Non-pigmented ciliary epithelial cell (primary cell): ENCODE results near the gene TRMT11.
"Not testable (repeated sequence)": the region's sequence is repeated elsewhere in the genome, so short reads cannot be mapped to it uniquely, and the experiment has no call there.

Source experiments
- DNase-seq: peaks from one replicate; pipeline ENCODE4 v3.0.0-alpha.2; 2010; ENCODE audit warnings: low read depth

TRMT11 gene

DNA sequence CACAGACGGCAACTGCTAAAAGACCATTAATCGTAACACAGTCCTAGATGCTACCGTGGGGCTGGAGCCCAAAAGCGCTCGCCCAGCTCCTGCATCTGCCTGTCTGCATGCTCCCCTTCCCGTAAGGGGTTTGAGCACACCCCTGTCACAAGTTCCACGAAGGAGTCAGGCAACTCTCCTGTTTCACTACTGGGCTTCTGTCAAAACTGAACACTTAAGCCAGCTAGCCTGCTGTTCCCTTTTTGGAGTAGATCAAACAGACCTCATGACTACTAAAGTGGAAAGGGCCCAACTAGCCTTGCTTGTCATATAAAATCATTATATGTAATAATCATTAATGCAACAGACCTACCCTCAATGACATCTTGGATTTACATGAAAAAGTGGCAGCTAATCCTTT is 61.3 kb downstream of the TRMT11 start:
- DNase-seq, result no peak

DNA sequence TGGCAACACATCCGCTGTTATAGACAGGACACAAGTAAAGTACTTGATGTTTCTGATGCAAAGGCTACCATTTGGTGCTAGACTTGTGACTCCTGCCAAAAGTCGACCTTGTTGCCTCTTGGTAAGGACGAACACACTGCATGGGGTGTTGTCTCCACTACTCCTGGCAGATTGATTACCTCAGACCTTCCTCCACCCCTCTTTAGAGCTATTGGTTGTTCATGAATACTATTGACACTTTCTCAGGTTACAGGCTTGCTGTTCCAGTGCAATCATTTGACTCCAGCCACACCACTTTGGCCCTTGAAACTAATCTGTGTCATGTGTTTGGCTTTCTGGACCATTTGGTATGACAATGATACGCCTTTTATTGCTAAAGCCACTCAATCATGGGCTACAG is 62.3 kb downstream of the TRMT11 start:
- DNase-seq, result no peak

DNA sequence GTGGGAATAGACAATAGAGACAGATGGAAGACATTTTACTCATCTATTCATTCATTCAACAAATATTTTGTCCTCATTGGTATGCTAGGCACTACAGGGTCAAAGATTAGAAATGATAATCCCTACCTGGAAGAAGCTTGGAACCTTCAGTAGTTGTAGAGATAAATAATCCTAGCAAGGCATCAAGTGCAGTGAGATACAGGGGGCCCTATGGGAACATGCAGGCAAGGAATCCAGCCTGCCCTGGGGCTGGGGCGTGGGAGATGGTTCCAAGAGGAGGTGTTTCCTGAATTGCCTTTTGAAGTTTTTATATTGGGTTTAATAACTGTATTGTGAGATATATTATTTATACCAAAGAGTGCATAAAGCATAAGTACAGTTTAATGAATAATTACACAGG is 64.5 kb downstream of the TRMT11 start:
- no peak for DNase-seq

DNA sequence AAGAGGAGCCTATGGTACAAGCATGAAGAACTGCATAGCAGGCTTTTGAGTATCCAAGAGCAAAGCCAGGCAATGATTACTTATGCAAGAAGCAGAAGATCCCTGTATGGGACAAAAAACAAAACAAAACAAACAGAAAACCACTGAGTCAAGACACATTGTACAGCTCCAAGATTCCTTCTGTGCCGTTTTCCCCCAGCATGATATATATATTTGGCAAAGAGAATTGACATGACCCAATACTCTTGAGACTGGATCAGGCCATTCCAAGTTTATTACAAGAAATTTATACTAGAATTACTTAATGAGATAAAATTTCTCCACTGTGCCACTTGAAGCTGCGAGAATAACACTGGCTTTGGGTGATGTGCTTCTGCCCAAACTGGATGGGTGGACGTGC is 65.5 kb downstream of the TRMT11 start:
- no peak for DNase-seq

DNA sequence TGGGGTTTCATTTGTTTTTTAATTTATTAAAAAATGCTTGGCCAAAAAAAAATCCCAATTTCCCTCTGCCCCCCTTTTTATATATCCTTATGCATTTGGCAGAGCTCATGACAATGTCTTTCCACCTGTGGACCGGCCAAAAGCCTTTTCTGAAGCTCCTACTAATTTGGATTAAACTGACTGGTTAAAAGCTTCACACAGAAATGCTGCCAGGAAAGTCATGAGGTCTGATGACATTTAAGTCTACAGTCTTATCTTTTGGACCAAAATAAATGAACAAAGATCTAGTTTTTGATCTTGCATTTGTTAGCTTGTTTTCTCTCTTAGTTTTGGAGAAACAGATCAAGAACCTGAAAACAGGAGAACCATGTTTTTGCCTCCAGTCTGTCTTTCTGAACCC is 66.1 kb downstream of the TRMT11 start:
- no peak for DNase-seq

DNA sequence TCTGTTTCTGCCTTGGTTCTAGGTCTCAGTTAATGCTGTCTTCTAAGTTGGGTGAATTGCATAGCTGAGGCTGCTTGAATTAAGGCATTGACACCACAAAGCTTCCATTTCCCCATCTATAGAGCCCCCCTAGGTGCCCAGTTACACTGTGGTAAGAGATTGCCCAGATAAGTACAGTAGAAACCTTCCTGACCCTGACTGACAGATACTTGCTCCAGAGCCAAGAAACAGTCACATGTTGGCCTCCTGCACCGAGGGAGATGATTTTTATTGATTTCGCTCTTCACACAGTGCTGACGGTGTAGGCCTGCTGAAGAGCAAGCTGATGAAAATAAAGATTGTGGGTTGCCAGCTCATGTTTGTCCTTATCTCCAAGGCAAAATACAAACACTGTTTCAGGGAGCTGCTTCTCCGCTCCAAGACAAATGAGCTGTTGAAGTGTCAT is 67.9 kb downstream of the TRMT11 start:
- DNase-seq, result no peak

DNA sequence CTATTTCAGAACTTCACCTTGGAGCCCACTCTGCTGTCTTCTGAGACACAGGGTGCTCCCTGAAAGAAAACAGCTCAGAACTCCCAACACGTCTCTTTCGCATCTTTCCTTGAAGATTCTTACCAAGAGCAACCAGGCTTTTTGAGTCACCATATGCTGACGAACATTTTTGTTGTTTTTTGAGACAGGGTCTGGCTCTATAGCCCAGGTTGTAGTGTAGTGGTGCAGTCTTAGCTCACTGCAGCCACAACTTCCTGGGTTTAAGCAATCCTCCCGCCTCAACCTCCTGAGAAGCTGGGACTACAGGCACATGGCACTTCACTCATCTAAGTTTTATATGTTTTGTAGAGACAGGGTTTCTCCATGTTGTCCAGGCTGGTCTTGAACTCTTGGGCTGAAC is 68.5 kb downstream of the TRMT11 start:
- no peak for DNase-seq

DNA sequence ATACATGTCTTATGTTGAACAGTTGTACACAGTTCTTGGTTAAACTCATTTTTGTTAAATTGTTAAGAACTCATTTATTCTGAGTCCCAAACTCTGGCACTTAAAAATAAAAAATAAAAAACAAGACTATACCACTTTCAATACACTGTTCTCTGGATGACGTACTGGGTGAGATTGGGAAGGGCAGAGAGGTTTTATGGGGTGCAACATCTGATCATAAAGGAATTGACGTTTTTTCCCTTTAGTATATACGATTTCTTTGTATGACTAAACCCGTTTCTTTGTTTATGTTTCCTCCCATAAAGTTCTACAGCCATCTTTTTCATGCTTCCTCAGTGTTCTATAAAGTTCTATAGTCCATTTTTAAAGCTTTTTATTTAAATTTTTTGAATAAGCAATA is 69.1 kb downstream of the TRMT11 start:
- no peak for DNase-seq

DNA sequence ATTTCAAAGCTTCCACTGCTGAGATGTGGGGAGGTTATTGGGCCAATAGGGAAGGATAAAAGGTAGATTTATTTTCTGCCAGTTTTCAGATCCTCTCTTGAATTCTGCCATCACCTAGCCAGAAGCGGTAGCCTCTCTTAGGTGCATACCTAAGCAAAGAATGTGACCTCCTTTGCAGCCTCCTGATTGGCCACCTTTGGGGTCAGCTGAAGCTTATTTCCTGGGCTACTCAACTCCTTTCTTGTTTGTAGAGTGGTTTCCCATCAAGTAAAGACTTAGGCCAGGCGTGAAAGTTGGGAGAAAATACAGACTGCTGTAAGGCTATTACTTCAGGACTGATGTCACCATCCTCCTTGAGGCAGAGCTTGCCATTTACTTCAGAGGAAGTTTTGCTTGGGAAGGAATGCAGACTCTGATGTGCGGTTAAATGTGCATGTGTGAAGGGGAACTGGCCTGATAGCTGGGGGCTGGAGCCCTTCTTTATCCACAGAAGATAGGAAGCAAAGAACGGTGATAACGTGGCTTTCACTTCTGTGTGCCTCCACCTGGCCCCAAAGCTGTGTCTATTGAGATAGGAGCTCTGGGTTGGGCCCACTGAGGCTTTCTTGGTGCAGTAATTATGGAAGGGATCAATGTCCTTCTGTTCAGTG is 70.1 kb downstream of the TRMT11 start:
- DNase-seq, result no peak

DNA sequence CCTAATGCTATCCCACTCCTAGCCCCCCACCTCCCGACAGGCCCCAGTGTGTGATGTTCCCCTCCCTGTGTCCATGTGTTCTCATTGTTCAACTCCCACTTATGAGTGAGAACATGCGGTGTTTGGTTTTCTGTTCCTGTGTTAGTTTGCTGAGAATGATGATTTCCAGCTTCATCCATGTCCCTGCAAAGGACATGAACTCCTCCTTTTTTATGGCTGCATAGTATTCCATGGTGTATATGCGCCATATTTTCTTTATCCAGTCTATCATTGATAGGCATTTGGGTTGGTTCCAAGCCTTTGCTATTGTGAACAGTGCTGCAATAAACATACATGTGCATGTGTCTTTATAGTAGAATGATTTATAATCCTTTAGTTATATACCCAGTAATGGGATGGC is 71.7 kb downstream of the TRMT11 start:
- not testable (repeated sequence) for DNase-seq

DNA sequence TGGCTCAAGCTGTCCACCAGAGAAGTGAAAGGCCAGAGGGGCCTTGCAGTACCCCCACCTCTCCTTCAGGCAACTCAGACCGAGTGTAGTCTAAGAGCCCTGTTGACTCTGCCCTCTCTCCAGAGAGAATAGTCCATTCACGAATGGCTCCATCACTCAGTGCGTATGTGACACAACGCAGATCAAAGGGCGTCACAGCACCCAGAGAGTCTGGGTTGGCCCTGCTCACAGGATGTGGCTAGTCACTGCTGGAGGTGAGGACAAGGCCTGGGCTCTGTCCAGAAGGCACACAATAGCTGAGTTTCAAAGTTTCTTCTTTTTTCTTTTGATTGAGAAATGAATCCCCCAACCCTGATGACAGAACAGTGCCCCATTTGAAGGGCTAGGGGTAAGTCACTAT is 74.1 kb downstream of the TRMT11 start:
- DNase-seq, result no peak

DNA sequence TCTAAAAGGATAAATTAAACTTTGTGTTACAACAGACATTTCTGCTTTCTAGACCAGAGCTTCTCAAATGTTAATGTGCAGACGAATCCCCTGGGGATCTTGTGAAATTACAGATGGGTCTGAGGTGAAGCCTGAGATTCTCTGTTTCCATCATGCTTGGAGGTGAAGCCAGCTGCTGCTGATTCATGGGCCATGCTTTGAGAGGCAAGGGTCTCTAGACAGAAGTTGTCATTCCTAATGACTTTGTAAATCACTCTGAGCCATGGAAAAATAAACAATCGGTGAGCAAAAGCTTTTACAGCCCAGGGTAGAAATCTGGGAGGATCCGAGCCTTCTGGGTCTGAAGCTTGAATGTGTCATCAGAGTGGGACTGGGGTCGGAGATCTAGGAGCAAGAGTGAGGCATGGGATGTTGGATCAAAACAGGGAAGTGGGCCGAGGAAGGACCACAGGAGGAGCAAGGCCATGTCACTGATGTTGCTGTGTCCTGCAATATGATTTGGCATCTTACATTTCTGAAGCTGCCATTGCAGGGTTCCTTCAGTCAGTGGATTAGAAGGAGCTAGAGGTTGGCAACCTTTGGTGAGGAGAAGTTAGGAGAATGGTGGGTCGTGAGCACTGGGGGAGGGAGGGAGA is 77.3 kb downstream of the TRMT11 start:
- DNase-seq, result no peak

DNA sequence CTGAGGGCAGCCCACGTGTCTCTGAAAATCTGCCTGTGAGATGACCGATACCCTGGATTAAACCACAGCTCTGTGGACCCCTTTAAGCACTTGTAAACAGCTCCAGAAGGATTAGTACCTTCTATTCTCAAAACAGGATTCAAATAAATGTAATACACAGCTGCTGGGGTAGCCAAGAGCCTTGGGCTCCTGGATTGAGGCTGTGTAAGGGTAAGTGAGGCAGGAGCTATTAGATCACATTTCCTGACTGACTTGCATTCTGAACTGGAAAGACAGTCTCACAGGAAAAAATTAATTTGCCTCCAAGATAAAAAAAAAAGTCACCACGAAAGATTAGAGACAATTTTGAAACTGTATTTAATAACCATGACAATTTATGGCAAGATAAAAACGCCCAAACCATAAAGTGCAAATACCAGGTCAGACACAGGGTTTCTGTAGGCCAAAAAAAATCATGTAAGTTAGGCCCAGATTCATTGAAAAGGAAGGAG is 78.0 kb downstream of the TRMT11 start:
- DNase-seq, result no peak

DNA sequence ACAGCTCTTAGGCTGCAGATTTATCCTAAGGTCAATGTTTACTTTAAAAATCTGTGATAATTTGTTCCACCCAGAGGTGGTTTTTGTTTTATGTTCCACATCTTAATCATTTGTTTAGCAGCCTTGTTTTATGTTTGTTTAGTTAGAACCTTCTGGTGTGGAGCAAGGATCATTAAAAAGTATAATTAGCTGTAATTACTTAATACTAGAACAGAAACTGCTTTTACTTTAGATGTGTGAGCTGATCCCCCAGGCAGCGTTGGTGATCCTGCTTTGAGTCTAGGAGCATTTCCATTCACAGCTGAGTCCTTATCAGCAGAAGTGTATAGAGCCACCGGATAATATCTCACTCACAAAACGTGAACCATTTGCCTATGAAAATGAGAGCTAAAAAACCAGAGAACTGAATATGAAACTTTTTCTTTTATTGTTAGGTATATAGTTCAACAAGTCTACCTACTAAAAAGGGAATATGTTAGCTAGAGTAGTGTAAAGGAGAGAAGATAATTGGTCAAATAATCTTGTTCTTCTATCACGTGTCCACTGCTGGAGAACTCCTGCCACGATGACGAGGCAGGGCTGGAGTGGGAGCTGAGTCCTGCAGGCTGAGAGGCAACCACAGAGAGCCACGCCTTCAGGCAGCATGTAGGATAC is 78.5 kb downstream of the TRMT11 start:
- no peak for DNase-seq

DNA sequence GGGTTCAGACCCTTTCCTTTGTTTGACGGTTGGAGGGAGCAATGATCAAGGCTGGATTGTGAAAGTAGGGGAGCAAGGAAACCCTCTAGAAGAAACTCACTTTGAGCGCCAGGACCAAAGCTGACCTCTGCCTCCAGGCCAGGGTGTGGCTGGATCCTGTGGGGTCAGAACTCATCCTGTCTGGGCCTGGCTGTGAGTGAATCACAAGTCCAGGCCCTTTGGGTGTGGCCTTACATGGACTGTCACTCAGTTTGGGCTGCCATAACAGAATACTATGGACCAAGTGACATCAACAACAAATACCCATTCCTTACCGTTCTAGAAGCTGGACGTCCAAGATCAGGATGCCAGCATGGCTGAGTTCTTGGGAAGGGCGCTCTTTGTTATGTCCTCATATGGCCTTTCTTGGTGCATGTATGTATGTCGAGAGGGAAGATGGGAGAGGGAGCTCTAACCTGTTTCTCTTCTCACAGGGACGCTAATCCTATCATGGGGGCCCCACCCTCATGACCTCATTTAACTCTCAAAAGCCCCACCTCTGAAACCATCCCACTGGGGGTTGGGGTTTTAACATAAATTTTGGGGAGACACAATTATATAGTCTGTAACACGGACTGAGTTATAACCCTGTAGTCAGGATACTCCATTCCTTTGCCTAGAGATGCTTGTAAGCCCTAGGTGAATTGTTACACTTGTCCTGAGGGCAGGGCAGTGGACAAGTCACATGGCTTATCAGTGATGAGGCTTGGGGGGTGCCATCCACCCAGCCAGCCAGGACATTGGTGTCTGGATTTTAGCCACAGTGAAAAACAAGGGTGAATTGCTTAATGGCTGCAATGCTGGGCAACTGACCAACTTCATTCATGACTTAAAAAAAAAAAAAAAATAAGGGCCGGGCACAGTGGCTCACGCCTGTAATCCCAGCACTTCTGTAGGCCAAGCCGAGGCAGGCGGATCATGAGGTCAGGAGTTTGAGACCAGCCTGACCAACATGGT is 80.0 kb downstream of the TRMT11 start:
- no peak for DNase-seq

DNA sequence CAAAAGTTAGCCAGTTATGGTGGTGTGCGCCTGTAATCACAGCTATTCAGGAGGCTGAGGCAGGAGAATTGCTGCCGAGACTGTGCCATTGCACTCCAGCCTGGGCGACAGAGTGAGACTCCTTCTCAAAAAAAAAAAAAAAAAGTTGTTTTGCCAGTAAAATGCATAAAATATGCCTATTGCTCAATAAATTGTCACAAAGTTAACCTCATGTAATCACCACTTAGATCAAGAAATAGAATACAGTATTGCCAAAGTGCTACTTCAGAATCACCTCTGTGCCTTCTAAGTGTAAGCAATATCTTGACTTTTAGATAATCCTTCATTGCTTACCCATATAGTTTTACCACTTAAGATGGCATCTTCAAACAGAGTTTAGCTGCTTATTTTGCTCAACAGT is 80.7 kb downstream of the TRMT11 start:
- no peak for DNase-seq

DNA sequence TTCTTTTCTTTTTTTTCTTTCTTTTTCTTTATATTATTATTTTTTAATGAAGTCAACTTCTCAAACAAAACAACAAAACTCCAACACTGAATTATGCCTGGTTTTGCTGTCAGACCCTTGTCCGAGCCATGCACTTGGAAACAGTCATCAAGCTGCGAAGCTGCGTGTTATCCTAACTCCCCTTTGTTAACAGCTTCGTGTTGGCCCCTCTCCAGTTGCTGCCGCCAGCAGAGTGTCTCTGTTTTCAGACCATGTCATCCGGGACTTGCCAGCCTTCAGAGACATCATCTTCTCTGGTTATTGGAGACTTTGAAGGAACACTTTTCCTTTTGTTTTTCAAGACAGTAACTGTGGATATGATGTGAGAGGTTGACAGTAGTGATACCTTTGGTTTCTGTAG is 83.1 kb downstream of the TRMT11 start:
- no peak for DNase-seq

DNA sequence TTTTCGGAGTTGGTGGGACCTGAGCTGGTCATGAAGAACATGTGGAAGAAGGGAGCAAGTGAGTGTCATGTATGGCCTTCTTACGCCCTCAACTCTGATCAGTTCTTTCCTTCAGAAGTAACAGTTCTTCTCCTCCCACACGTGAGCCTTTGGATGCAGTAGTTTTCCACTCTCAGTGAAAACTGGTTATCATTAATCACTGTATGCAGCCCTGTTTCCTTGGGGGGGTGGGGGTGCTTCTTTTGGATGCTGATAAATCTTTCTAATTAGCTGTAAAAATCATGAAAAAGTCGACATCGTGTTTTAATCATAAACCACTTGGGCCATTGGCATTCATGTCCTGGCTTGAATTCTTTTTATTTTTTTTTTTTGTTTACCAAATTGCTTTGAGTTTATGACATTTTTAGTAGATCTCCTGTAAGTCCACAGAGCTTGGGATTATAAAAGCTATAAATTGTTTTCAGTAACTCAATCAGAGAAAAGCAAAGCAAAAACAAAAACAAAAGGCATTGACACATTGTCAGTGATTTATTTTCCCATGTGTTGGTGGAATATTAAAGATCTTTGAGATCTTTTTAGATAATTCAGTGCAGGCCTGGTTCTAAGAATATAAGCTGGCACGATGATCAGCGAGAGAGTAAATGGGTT is 84.8 kb downstream of the TRMT11 start:
- no peak for DNase-seq

DNA sequence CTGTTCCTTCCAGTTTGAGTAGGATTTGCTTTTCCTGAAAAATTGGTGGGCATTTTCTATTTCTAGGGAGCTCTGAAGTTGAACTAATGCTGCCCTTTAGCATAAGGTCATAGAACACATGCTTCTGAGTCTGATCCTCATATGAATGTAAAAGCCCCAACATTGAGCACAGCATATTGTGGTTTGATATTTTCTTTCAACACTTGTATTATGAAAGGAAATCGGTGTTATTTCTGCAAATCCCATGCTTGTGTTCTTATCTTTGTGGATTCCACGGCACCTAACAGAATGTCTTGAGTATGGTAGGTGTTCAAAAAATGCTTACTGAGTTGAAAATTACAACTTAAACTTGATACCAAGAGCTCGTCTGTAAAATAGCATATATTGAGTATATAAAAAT is 85.8 kb downstream of the TRMT11 start:
- no peak for DNase-seq

DNA sequence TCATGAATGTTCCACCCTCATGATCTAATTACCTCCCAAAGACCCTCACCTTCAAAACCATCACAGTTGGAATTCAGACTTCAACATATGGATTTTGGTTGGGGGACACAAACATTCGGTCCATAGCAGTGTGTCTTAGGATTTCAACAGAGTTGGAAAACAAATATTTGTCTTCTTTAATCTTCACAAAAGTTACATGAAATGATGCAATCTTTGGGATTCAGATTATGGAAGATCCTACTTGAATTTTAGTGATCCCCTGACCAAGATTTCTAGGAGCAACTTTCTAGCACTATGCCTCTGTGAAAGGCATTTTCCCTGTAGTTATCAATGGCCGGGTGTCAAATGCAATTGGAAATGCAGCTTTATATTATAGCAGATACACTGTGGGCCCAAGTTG is 86.5 kb downstream of the TRMT11 start:
- no peak for DNase-seq

DNA sequence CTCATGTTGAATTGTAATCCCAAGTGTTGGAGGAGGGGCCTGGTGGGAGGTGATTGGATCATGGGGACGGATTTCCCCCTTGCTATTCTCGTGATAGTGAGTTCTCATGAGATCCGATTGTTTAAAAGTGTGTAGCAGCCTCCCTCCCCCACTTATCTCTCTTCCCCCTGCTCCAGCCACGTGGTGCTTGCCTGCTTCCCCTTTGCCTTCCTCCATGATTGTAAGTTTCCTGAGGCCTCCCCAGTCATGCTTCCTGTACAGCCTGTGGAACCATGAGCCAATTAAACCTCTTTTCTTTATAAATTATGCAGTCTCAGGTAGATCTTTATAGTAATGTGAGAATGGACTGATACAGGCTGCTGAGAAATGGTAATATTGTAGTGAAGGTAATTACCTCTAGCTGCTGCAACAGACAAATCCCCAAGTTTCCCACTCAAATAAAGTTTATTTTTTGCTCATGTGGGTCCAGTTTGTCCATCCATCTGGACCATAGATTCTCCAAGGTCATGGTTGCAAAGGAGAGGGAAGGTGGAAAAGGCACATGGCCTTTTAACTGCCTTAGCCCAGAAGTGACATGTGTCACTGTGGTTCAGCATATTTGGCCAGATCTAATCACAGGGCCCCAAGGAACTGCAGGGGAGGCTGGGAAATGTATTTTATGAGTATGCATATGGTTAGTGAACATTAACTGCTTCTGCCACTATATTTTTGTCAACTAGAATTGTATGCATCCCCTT is 89.2 kb downstream of the TRMT11 start:
- DNase-seq, result no peak
